ENCODE measurements around the gene RNF34.
"Not testable (repeated sequence)": the region's sequence is repeated elsewhere in the genome, so short reads cannot be mapped to it uniquely, and the experiment has no call there.

Gene RNF34, protein sequence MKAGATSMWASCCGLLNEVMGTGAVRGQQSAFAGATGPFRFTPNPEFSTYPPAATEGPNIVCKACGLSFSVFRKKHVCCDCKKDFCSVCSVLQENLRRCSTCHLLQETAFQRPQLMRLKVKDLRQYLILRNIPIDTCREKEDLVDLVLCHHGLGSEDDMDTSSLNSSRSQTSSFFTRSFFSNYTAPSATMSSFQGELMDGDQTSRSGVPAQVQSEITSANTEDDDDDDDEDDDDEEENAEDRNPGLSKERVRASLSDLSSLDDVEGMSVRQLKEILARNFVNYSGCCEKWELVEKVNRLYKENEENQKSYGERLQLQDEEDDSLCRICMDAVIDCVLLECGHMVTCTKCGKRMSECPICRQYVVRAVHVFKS

DNA sequence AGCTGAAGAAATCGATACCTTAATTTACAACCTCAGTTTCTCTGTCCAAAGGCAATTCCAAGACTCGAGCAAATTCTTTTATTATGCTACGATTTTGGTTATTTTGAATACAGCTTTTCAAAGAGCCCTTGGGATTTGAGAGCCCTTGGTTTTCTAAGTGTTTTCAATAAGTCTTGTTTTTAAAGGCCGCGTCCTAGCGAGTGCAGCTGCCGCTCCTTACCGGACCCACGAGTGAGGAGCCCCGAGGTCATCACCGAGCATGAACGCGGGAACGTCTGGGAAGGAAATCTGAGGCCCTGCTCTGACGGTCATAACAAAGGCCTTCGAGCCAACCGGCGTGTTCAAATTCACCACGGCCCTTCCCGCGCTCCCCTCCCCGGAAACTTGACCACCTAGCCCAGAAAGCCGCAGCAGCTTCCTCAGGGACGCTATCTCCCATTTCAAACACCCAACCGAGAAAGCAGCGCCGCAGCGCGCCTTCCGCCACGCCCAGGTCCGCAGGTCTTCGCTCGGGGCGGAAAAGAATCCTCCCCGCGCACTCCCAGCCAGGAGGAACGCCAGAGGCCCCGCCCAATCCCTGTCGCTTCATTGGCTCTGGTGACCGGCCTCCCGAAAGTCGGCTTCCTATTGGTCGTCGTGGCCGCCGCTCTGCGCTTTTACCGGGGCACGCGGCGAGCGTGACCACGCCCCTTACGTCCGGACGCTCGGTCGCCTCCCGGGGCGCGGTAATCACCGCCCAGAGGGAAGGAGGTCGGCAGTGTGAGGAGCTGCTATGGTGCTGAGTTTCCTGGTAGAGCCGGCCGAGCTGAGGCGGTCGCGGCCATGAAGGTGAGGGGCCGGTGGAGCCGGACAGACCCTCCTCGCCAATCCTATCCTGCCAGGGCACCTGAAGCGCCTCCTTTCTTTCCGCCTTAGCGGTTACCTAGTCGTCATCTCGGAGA lies at the start of gene RNF34:
RNF34 (plus strand) TSS at position 728 of the 941 bp plus-strand sequence; CDS start at position 823, 95 bp downstream.
- peak; percentile 89 for DNase-seq (ENCODE audit: low spot score)

DNA sequence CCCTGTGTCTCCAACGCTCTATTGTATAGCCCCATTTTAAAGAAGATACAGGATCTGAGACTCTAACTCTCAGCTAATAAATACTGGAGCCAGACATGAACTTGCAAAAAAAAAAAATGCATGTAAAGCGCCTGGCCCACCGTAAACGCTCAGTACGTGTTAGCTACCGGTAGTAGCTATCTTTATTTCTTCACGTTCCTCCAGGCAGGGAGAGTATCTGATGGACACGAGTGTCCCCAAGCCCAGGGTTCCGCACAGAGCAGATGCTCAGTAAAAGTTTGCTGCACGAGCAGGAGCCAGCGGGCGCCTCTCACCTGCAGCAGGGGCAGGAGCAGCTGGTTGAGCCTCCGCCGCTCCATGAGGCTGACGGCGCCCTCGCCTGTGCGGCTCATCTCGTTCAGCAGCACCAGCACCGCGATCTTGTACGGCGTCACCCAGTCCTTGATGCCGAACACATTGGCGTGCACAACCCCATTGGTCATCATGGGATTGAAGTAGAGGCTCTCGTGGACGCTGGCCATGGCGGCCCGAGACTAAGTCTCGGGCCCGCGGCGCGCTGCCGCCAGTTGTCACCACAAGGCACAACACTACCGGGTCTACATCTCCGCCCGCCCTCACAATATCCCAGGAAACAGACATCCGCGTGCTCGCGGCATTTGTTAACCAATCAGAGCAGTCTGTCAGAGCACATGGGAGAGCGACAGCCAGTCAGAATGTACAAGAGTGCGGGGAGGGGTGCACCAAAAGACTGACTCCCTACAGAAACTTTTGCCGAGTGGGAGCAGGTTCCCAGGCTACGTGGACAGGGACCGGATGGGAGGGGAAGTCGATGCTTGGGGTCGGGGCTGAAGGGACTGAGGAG lies 47.9 kb upstream of the RNF34 start, which contains the start of gene ANAPC5:
ANAPC5 (minus strand) TSS at position 592 of the 862 bp plus-strand sequence; CDS start at position 521, 71 bp downstream.
- DNase-seq (ENCODE audit: low spot score), result peak; percentile 84

DNA sequence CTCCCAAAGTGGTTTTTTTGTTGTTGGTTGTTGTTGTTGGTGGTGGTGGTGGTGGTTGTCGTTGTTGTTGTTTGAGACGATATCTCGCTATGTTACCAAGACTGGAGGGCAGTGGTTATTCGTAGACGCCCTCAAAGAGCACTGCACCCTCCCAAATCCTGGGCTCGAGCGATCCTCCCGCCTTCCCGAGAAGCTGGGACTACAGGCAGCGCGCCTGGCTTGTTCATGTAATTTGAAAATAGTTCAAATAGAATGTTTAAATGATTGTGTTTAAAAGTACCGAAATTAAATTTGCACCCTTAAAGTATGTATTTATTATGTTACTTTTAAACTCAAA lies 47.3 kb upstream of the RNF34 start:
- DNase-seq (ENCODE audit: low spot score), result peak; percentile 7

DNA sequence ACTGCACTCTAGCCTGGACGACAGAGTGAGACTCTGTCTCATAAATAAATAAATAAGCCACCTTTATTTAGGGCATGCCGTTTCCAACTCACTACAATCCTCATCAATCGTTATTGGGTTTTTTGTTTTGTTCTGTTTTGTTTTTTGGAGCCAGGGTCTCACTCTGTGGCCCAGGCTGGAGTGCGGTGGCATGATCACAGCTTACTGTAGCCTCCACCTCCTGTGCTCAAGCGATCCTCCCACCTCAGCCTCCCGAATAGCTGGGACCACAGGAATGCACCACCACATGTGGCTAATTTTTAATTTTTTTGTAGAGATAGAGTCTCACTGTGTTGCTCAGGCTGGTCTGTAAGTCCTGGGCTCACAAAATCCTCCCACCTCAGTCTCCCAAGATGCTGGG lies 44.1 kb upstream of the RNF34 start:
- DNase-seq (ENCODE audit: low spot score), result no peak

DNA sequence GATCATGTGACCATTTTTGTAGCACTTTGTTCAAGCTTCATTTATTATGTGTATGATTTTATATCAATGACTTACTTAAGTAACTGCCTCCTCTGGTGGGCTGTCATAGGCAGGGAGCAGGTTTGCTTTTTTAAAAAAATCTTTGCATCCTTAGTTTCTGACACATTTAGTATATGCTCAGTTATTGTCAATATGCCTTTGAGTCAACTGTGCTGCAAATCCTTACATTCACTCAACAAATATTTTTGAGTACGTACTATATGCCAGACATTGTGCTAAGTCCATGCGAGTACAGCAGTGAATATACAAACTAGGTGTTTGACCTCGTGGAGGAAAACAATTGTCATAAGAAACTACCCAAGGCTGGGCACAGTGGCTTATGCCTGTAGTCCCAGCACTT lies 43.3 kb upstream of the RNF34 start:
- DNase-seq (ENCODE audit: low spot score), result no peak

DNA sequence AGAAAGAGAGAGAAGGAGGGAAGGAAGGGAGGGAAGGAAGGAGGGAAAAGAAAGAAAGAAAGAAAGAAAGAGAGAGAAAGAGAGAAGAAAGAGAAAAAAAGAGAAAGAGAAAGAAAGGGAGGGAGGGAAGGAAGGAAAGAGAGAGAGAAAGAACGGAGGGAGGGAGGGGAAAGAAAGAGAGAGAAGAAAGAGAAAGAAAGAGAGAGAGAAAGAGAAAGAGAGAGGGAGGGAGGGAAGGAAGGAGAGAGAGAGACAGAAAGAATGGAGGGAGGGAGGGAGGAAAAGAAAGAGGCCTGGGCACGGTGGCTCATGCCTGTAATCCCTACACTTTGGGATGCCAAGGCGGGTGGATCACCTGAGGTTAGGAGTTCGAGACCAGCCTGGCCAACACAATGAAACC lies 42.6 kb upstream of the RNF34 start:
- DNase-seq (ENCODE audit: low spot score), result no peak

DNA sequence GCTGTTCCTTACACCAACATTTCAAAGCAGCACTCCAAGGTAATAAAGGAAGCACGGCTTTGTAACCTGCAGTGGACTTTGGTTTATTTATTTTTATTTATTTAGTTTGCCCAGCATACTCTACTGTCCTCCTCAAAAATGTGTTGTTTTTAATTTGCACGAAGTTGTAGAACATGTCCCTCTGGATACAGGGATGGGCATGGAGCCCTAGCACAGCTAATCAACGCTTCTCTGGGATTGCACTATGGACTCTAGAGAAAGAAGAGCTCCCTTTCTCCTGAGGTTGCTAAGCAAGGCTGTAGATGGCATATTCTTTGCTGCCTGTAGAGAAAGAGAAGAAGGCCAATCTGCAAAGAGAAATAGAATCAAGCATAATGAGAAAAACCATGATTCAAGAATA lies 41.8 kb upstream of the RNF34 start:
- peak; percentile 12 for DNase-seq (ENCODE audit: low spot score)

DNA sequence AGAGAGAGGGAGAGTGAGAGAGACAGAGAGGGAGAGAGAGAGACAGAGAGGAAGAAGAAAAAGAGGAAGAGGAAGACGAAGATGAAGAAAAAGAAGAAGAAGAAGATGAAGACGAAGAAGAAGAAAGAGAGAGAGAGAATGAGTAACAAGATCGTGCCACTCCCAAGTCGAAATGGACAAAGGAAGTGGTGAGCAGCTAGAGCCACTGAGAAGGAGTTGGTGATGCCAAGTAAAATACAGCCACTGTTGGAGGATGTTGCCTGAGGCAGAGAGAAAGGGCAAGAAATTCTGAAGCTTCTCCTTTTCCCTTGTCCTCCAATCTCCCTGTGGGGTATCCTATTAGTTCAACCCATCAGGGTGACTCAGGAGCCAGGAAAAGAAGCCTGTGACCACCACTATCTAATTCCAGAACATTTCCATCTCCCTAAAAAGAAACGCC lies 35.2 kb upstream of the RNF34 start:
- no peak for DNase-seq (ENCODE audit: low spot score)

DNA sequence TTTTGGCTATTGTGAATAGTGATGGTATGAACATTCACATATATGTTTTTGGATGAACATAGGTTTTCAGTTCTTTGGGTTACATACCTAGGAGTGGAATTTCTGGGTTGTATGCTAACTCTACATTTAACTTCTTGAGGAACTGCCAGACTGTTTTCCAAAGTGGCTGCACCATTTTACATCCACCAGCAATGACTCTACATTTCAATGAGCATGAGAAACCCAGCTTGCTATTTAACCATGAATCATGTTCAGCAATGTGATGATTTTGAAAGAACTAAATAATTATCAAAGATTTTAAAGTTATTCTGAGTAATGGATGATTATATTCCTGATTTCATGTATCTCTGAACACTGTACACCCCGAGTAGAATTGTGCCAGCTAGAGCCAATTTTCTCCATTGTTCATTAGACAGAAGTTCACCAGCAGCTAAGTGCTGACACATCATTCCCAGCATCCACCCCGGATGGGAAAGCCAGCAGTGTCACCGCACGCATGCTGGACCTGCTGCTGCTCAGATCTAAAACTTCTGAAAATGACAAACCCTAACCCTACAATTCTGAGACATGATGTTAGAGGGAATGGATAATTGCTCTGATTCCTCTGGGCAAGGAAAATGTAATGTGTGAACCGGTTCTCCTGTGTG lies 34.4 kb upstream of the RNF34 start:
- no peak for DNase-seq (ENCODE audit: low spot score)

DNA sequence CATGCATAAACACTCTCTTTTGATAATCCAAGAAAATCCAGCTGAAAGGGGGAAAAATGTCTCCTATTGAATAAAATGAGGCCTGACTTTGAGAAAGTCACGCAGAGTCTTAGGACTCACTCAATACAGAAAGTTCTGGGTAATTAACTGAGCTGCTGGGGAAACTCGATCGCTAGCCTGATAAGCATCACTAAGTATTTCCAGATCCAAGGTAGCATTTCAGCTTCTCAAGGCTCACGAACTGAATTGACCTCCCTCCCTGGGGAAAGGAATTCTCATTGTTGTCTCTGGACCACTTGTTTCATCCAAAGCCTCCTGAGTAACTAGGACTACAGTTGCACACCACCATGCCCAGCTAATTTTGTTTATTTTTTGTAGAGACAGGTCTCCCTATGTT lies 33.9 kb upstream of the RNF34 start:
- DNase-seq (ENCODE audit: low spot score), result no peak

DNA sequence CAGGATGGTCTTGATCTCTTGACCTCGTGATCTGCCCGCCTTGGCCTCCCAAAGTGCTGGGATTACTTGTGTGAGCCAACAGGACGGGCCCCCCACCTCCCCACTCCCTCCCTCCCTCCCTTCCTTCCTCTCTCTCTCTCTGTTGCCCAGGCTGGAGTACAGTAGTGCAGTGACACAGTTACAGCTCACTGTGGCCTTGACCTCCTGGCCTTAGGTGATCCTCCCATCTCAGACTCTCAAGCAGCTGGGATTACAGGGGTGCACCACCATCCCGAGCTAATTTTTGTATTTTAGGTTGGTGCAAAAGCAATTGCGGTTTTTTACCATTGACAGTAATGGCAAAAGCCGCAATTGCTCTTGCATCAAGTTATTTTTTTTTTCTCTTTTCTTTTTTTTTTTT lies 28.5 kb upstream of the RNF34 start:
- DNase-seq (ENCODE audit: low spot score), result no peak

DNA sequence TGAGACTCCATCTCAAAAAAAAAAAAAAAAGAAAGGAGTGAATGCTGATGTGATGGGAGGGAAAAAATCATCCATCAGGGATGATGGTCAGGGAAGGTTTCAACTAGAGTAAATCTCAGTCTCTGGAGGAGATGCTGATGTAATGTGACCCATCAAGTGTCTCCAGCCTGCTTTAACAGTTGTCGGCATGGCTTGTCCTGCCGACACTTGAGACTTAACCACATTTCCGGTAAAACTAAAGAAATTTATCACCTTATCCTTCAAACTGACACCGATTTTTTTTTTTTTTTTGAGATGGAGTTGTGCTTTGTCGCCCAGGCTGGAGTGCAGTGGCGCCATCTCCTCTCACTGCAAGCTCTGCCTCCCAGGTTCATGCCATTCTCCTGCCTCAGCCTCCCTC lies 26.2 kb upstream of the RNF34 start:
- DNase-seq (ENCODE audit: low spot score), result no peak

DNA sequence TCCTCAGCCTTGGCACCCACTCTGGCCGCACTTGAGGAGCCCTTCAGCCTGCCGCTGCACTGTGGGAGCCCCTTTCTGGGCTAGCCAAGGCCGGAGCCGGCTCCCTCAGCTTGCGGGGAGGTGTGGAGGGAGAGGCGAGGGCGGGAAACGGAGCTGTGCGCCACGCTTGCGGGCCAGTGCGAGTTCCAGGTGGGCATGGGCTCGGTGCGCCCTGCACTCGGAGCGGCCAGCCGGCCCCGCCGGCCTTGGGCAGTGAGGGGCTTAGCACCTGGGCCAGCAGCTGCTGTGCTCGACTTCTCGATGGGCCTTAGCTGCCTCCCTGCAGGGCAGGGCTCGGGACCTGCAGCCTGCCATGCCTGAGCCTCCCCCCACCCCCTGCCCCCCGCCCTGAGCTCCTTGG lies 25.6 kb upstream of the RNF34 start:
- not testable (repeated sequence) for DNase-seq (ENCODE audit: low spot score)

DNA sequence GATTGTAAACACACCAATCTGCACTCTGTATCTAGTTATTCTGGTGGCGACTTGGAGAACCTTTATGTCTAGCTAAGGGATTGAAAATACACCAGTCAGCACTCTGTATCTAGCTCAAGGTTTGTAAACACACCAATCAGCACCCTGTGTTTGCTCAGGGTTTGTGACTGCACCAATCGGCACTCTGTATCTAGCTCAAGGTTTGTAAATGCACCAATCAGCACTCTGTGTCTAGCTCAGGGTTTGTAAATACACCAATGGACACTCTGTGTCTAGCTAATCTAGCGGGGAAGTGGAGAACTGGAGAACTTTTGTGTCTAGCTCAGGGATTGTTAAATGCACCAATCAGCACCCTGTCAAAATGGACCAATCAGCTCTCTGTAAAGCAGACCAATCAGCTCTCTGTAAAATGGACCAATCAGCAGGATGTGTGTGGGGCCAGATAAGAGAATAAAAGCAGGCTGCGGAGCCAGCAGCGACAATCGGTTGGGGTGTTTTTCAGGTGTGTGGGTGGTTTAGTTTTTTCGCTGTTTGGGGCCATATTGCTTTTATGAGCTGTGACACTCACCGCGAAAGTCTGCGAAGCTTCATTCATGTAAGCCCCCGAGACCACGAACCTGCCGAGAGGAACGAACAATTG lies 24.9 kb upstream of the RNF34 start:
- DNase-seq (ENCODE audit: low spot score), result not testable (repeated sequence)

DNA sequence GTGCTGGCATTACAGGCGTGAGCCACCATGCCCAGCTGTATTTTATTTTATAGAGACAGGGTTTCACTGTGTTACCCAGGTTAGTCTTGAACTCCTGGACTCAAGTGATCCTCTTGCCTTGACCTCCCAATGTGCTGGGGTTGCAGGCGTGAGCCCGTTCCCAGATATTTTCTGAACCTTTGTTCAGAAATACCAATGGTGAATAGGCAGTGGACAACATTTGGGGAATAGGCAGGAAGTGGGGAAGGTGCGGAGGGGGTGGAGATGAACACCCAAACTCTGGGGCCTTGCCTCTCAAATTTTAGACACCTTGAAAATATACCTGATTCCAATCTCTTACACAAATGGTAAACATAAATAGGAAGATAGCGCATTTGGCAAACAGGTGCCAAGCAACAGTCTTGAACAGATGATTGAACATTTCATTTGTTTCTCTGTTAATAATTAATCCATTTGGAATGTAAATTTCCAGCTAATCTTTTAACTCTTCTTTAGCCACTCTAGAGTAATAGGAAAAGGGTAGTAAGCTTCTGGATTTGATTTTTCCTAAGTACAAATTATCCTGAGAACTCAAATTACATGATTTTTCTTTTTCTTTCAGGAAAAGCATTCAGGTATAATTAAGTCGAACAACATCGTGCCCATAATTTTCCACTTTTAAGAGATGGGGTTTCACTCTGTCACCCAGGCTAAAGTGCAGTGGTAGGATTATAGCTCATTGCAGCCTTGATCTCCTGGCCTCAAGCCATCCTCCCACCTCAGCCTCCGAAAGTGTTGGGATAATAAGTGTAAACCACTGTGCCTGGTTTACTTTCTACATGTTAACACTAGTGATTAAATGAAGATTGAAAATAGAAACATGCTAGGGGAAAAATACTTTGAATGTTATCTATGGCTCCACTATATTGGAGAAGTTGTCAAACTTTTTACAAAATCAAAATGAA lies 22.9 kb upstream of the RNF34 start:
- DNase-seq (ENCODE audit: low spot score), result peak; percentile 24

DNA sequence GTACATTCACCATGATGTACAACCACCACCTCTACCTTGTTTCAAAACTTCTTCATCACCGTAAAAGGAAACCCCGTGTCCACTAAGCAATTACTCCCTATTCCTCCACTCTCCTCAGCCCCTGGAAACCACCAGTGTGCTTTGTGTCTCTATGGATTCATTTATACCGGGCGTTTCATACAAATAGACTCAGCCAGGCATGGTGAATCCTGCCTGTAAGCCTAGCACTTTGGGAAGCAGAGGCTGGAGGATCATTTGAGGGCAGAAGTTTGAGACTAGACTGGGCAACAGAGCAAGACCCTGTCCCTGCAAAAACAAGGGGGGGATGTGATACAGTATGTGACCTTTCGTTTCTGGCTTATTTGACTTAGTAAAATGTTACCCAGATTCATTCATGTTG lies 21.2 kb upstream of the RNF34 start:
- DNase-seq (ENCODE audit: low spot score), result no peak

DNA sequence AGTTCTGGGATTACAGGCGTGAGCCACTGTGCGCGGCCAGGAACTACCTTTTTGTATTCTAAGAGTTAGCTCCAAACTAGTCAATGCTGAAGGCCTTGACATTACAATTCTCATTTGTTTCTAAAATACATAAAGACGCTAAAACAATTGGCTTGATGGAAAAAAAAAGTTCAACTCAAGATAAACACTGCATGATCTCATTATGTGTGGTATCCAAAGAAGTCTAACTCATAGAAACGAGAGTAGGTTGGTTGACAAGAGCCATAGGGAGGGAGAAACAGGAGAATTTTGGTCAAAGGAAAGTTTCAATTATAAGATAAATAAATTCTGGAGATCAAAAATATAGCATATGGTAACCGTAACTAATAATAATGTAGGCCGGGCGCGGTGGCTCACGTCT lies 20.0 kb upstream of the RNF34 start:
- no peak for DNase-seq (ENCODE audit: low spot score)

DNA sequence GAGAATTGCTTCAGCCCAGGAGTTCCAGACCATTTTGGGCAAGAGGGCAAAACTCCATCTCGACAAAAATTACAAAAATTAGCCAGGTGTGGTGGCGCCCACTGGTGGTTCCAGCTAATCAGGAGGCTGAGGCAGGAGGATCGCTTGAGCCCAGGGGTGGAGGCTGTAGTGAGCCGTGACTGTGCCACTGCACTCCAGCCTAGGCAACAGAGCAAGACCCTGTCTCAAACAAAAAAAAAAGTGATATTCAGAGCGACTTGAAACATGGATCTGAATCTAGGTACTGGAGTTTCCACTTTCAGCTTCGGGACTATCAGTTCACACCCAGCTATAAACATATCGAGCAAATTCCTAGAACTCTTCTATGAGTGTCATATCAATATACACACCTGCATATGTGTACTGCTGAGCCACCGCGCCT lies 16.3 kb upstream of the RNF34 start:
- no peak for DNase-seq (ENCODE audit: low spot score)

DNA sequence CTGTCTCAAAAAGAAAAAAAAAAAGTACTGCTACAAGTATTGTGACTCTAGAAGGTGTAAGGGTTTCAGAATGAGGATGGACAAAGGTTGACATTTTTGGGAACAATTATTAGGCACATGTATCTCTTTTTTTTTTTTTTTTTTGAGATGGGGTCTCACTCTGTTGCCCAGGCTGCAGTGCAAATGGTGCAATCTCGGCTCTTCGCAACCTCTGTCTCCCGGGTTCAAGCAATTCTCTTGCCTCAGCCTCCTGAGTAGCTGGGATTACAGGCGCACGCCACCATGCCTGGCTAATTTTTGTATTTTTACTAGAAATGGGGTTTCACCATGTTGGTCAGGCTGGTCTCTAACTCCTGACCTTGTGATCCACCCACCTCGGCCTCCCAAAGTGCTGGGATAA lies 15.0 kb upstream of the RNF34 start:
- not testable (repeated sequence) for DNase-seq (ENCODE audit: low spot score)

DNA sequence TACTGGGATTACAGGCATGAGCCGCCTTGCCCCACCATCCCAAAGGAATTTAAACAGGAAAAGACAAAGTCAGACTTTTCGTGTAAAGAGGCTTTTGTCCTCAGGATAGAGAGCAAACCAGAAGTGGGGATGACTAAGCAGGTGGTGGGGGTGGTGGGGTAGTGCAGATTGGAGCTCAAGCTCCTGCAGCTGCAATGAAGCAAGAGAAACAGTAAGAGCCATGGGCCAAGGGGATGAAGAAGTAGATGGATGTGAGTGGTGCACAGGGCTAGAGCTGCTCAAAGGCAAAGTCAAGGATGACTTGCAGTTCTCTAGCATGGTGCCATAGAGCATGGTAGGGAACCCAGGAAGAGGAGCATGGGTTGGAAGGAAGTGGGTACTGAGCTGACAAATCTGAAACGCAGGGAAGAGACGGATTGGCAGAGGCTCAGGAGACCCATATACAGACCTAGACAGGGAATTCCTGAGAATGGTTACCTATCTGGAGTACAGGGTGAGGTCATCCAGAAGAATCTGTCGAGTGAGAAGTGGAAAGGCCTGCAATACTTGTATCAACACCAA lies 11.4 kb upstream of the RNF34 start:
- no peak for DNase-seq (ENCODE audit: low spot score)
